WTC11 (cell line): ENCODE data around the gene ZNF775.

Source experiments
- ATF1 ChIP-seq: sonication (generic); formaldehyde crosslinking; IDR thresholded peaks from 2 replicates; pipeline ENCODE4 v1.8.1; 2023; ENCODE audit warnings: mild to moderate bottlenecking, moderate library complexity, missing genetic modification reagents
- CTCF ChIP-seq: fragments of 200-600 bp; IDR thresholded peaks from 2 replicates; pipeline ENCODE4 v1.8.0; 2022; ENCODE audit warnings: antibody characterized with exemption
- E2F5 ChIP-seq: sonication (generic); formaldehyde crosslinking; IDR thresholded peaks from 2 replicates; pipeline ENCODE4 v1.8.1; 2022; ENCODE audit warnings: mild to moderate bottlenecking, moderate library complexity, missing genetic modification reagents
- EMX1 ChIP-seq: fragments of 250-450 bp; sonication (Bioruptor Pico); IDR thresholded peaks from 2 replicates; pipeline ENCODE4 v1.8.0; 2021; ENCODE audit warnings: mild to moderate bottlenecking
- FOXP1 ChIP-seq: sonication (generic); formaldehyde crosslinking; IDR thresholded peaks from 2 replicates; pipeline ENCODE4 v1.8.0; 2022; ENCODE audit warnings: missing genetic modification reagents, mild to moderate bottlenecking, moderate library complexity, borderline replicate concordance
- GABPB1 ChIP-seq: sonication (generic); formaldehyde crosslinking; IDR thresholded peaks from 2 replicates; pipeline ENCODE4 v1.8.1; 2023; ENCODE audit warnings: mild to moderate bottlenecking, missing genetic modification reagents
- MAX ChIP-seq: sonication (generic); formaldehyde crosslinking; IDR thresholded peaks from 2 replicates; pipeline ENCODE4 v1.8.0; 2022; ENCODE audit warnings: mild to moderate bottlenecking, missing genetic modification reagents
- PRRX2 ChIP-seq: fragments of 250-450 bp; sonication (Bioruptor Pico); IDR thresholded peaks from 2 replicates; pipeline ENCODE4 v1.8.0; 2021; ENCODE audit warnings: mild to moderate bottlenecking
- SP1 ChIP-seq: sonication (generic); formaldehyde crosslinking; conservative IDR thresholded peaks from 2 replicates; pipeline ENCODE4 v1.8.1; 2022; ENCODE audit warnings: missing genetic modification reagents
- USF1 ChIP-seq: sonication (generic); formaldehyde crosslinking; IDR thresholded peaks from 2 replicates; pipeline ENCODE4 v1.8.0; 2022; ENCODE audit warnings: mild to moderate bottlenecking, missing genetic modification reagents
- USF2 ChIP-seq: sonication (generic); formaldehyde crosslinking; IDR thresholded peaks from 2 replicates; pipeline ENCODE4 v1.8.1; 2023; ENCODE audit warnings: mild to moderate bottlenecking, missing genetic modification reagents, moderate library complexity
- ZNF423 ChIP-seq: fragments of 250-450 bp; sonication (Bioruptor Pico); IDR thresholded peaks from 2 replicates; pipeline ENCODE4 v2.1.2; 2022; ENCODE audit warnings: mild to moderate bottlenecking, moderate library complexity

GRCh38 chr7:150381785-150382122, 2.6 kb downstream of the ZNF775 start:
- TF ChIP-seq FOXP1 (CRISPR knock-in tag) (no peak), MAX (CRISPR knock-in tag) (no peak), CTCF (no peak), E2F5 (CRISPR knock-in tag) (no peak), USF1 (CRISPR knock-in tag) (no peak), GABPB1 (CRISPR knock-in tag) (no peak), SP1 (CRISPR knock-in tag) (no peak), PRRX2 (CRISPR knock-in tag) (no peak), ATF1 (CRISPR knock-in tag) (no peak), EMX1 (CRISPR knock-in tag) (no peak), ZNF423 (CRISPR knock-in tag) (no peak), USF2 (CRISPR knock-in tag) (no peak)
